ENCODE results near the gene NQO2. TPM values are rescaled to one million over a fixed set of nuclear protein-coding genes. Genes with fewer than 3 reads are reported as not detected.

Gene NQO2
- total RNA-seq, 1 donor from 2014 or later: 5.7 TPM

- H3K27me3 ChIP-seq (ENCODE audit: control insufficient read depth in 3 of 3, insufficient read depth in 3 of 3, low read length in 3 of 3): no peaks in the 10 kb centered on the region
- H3K4me1 ChIP-seq (ENCODE audit: control insufficient read depth in 3 of 3, insufficient read depth in 3 of 3, low read length in 3 of 3): peaks cover 0 to 3% (median 0%) of the 10 kb centered on the region in 3 donors
- H3K36me3 ChIP-seq (ENCODE audit: control insufficient read depth in 3 of 3, insufficient read depth in 3 of 3, low read length in 3 of 3): no peaks in the 10 kb centered on the region
- no peak overlapping the region for H3K27ac ChIP-seq (ENCODE audit: low read depth, low read length)
- H3K9ac ChIP-seq (ENCODE audit: low read depth in 1 of 3, low read length in 3 of 3): no peak overlapping the region
- no peak overlapping the region for H3K4me3 ChIP-seq (ENCODE audit: low read length in 3 of 3)
- no peaks in the 10 kb centered on the region for H3K9me3 ChIP-seq (ENCODE audit: control insufficient read depth in 3 of 3, low read length in 3 of 3)
Observed at GRCh38 chr6:3032986-3033385, 33.3 kb downstream of the NQO2 start.

GRCh38 chr6:3033652-3034051 lies 34.0 kb downstream of the NQO2 start:
- peaks cover 0 to 3% (median 0%) of the 10 kb centered on the region in 3 donors for H3K4me1 ChIP-seq (ENCODE audit: control insufficient read depth in 3 of 3, insufficient read depth in 3 of 3, low read length in 3 of 3)
- no peaks in the 10 kb centered on the region for H3K9me3 ChIP-seq (ENCODE audit: control insufficient read depth in 3 of 3, low read length in 3 of 3)
- no peaks in the 10 kb centered on the region for H3K27me3 ChIP-seq (ENCODE audit: control insufficient read depth in 3 of 3, insufficient read depth in 3 of 3, low read length in 3 of 3)
- no peak overlapping the region for H3K9ac ChIP-seq (ENCODE audit: low read depth in 1 of 3, low read length in 3 of 3)
- no peaks in the 10 kb centered on the region for H3K36me3 ChIP-seq (ENCODE audit: control insufficient read depth in 3 of 3, insufficient read depth in 3 of 3, low read length in 3 of 3)
- H3K27ac ChIP-seq (ENCODE audit: low read depth, low read length): no peak overlapping the region
- H3K4me3 ChIP-seq (ENCODE audit: low read length in 3 of 3): no peak overlapping the region

GRCh38 chr6:3035397-3035796 lies 35.7 kb downstream of the NQO2 start:
- Histone ChIP-seq H3K36me3 (ENCODE audit: control insufficient read depth in 3 of 3, insufficient read depth in 3 of 3, low read length in 3 of 3) (no peaks in the 10 kb centered on the region), H3K27ac (ENCODE audit: low read depth, low read length) (no peak overlapping the region), H3K27me3 (ENCODE audit: control insufficient read depth in 3 of 3, insufficient read depth in 3 of 3, low read length in 3 of 3) (no peaks in the 10 kb centered on the region), H3K9me3 (ENCODE audit: control insufficient read depth in 3 of 3, low read length in 3 of 3) (no peaks in the 10 kb centered on the region), H3K9ac (ENCODE audit: low read depth in 1 of 3, low read length in 3 of 3) (no peak overlapping the region), H3K4me3 (ENCODE audit: low read length in 3 of 3) (no peak overlapping the region), H3K4me1 (ENCODE audit: control insufficient read depth in 3 of 3, insufficient read depth in 3 of 3, low read length in 3 of 3) (peaks cover 0 to 3% (median 0%) of the 10 kb centered on the region in 3 donors)

GRCh38 chr6:3036861-3037637 lies 37.4 kb downstream of the NQO2 start:
- Histone ChIP-seq H3K4me3 (ENCODE audit: low read length in 3 of 3) (no peak overlapping the region), H3K4me1 (ENCODE audit: control insufficient read depth in 3 of 3, insufficient read depth in 3 of 3, low read length in 3 of 3) (peaks cover 2 to 9% (median 8%) of the 10 kb centered on the region in 3 donors), H3K27me3 (ENCODE audit: control insufficient read depth in 3 of 3, insufficient read depth in 3 of 3, low read length in 3 of 3) (no peaks in the 10 kb centered on the region), H3K9ac (ENCODE audit: low read depth in 1 of 3, low read length in 3 of 3) (no peak overlapping the region), H3K9me3 (ENCODE audit: control insufficient read depth in 3 of 3, low read length in 3 of 3) (no peaks in the 10 kb centered on the region), H3K36me3 (ENCODE audit: control insufficient read depth in 3 of 3, insufficient read depth in 3 of 3, low read length in 3 of 3) (no peaks in the 10 kb centered on the region), H3K27ac (ENCODE audit: low read depth, low read length) (no peak overlapping the region)

GRCh38 chr6:3037638-3038365 lies 38.1 kb downstream of the NQO2 start:
- no peaks in the 10 kb centered on the region for H3K27me3 ChIP-seq (ENCODE audit: control insufficient read depth in 3 of 3, insufficient read depth in 3 of 3, low read length in 3 of 3)
- no peaks in the 10 kb centered on the region for H3K36me3 ChIP-seq (ENCODE audit: control insufficient read depth in 3 of 3, insufficient read depth in 3 of 3, low read length in 3 of 3)

GRCh38 chr6:3039384-3039783 lies 39.7 kb downstream of the NQO2 start:
- H3K4me3 ChIP-seq (ENCODE audit: low read length in 3 of 3): no peak overlapping the region
- no peak overlapping the region for H3K27ac ChIP-seq (ENCODE audit: low read depth, low read length)
- H3K4me1 ChIP-seq (ENCODE audit: control insufficient read depth in 3 of 3, insufficient read depth in 3 of 3, low read length in 3 of 3): peaks cover 2 to 9% (median 5%) of the 10 kb centered on the region in 3 donors
- no peaks in the 10 kb centered on the region for H3K9me3 ChIP-seq (ENCODE audit: control insufficient read depth in 3 of 3, low read length in 3 of 3)
- no peaks in the 10 kb centered on the region for H3K36me3 ChIP-seq (ENCODE audit: control insufficient read depth in 3 of 3, insufficient read depth in 3 of 3, low read length in 3 of 3)
- H3K27me3 ChIP-seq (ENCODE audit: control insufficient read depth in 3 of 3, insufficient read depth in 3 of 3, low read length in 3 of 3): no peaks in the 10 kb centered on the region
- no peak overlapping the region for H3K9ac ChIP-seq (ENCODE audit: low read depth in 1 of 3, low read length in 3 of 3)

More at GRCh38 chr6:3037638-3038365, 38.1 kb downstream of the NQO2 start:
- no peaks in the 10 kb centered on the region for H3K9me3 ChIP-seq (ENCODE audit: control insufficient read depth in 3 of 3, low read length in 3 of 3)
- H3K4me1 ChIP-seq (ENCODE audit: control insufficient read depth in 3 of 3, insufficient read depth in 3 of 3, low read length in 3 of 3): peaks cover 2 to 9% (median 5%) of the 10 kb centered on the region in 3 donors
- no peak overlapping the region for H3K4me3 ChIP-seq (ENCODE audit: low read length in 3 of 3)
- no peak overlapping the region for H3K9ac ChIP-seq (ENCODE audit: low read depth in 1 of 3, low read length in 3 of 3)
- no peak overlapping the region for H3K27ac ChIP-seq (ENCODE audit: low read depth, low read length)

GRCh38 chr6:3041147-3041546 lies 41.5 kb downstream of the NQO2 start:
- Histone ChIP-seq H3K9ac (ENCODE audit: low read depth in 1 of 3, low read length in 3 of 3) (no peak overlapping the region), H3K27ac (ENCODE audit: low read depth, low read length) (no peak overlapping the region), H3K9me3 (ENCODE audit: control insufficient read depth in 3 of 3, low read length in 3 of 3) (no peaks in the 10 kb centered on the region), H3K36me3 (ENCODE audit: control insufficient read depth in 3 of 3, insufficient read depth in 3 of 3, low read length in 3 of 3) (no peaks in the 10 kb centered on the region), H3K27me3 (ENCODE audit: control insufficient read depth in 3 of 3, insufficient read depth in 3 of 3, low read length in 3 of 3) (no peaks in the 10 kb centered on the region), H3K4me1 (ENCODE audit: control insufficient read depth in 3 of 3, insufficient read depth in 3 of 3, low read length in 3 of 3) (peaks cover 2 to 9% (median 5%) of the 10 kb centered on the region in 3 donors), H3K4me3 (ENCODE audit: low read length in 3 of 3) (no peak overlapping the region)

- H3K9me3 ChIP-seq (ENCODE audit: control insufficient read depth in 3 of 3, low read length in 3 of 3): no peaks in the 10 kb centered on the region
- no peaks in the 10 kb centered on the region for H3K36me3 ChIP-seq (ENCODE audit: control insufficient read depth in 3 of 3, insufficient read depth in 3 of 3, low read length in 3 of 3)
- H3K27me3 ChIP-seq (ENCODE audit: control insufficient read depth in 3 of 3, insufficient read depth in 3 of 3, low read length in 3 of 3): no peaks in the 10 kb centered on the region
- H3K9ac ChIP-seq (ENCODE audit: low read depth in 1 of 3, low read length in 3 of 3): no peak overlapping the region
- no peak overlapping the region for H3K4me3 ChIP-seq (ENCODE audit: low read length in 3 of 3)
- no peak overlapping the region for H3K27ac ChIP-seq (ENCODE audit: low read depth, low read length)
- H3K4me1 ChIP-seq (ENCODE audit: control insufficient read depth in 3 of 3, insufficient read depth in 3 of 3, low read length in 3 of 3): peaks cover 2 to 9% (median 5%) of the 10 kb centered on the region in 3 donors
Observed at GRCh38 chr6:3041606-3042005, 41.9 kb downstream of the NQO2 start.

- H3K27me3 ChIP-seq (ENCODE audit: control insufficient read depth in 3 of 3, insufficient read depth in 3 of 3, low read length in 3 of 3): no peaks in the 10 kb centered on the region
- H3K27ac ChIP-seq (ENCODE audit: low read depth, low read length): no peak overlapping the region
- H3K4me1 ChIP-seq (ENCODE audit: control insufficient read depth in 3 of 3, insufficient read depth in 3 of 3, low read length in 3 of 3): peaks cover 2 to 9% (median 5%) of the 10 kb centered on the region in 3 donors
- no peak overlapping the region for H3K4me3 ChIP-seq (ENCODE audit: low read length in 3 of 3)
- H3K36me3 ChIP-seq (ENCODE audit: control insufficient read depth in 3 of 3, insufficient read depth in 3 of 3, low read length in 3 of 3): no peaks in the 10 kb centered on the region
- H3K9me3 ChIP-seq (ENCODE audit: control insufficient read depth in 3 of 3, low read length in 3 of 3): no peaks in the 10 kb centered on the region
- no peak overlapping the region for H3K9ac ChIP-seq (ENCODE audit: low read depth in 1 of 3, low read length in 3 of 3)
Observed at GRCh38 chr6:3045369-3045768, 45.7 kb downstream of the NQO2 start.

GRCh38 chr6:3045777-3046176 lies 46.1 kb downstream of the NQO2 start:
- no peak overlapping the region for H3K9ac ChIP-seq (ENCODE audit: low read depth in 1 of 3, low read length in 3 of 3)
- no peaks in the 10 kb centered on the region for H3K27me3 ChIP-seq (ENCODE audit: control insufficient read depth in 3 of 3, insufficient read depth in 3 of 3, low read length in 3 of 3)
- H3K4me3 ChIP-seq (ENCODE audit: low read length in 3 of 3): no peak overlapping the region
- H3K4me1 ChIP-seq (ENCODE audit: control insufficient read depth in 3 of 3, insufficient read depth in 3 of 3, low read length in 3 of 3): peaks cover 2 to 9% (median 5%) of the 10 kb centered on the region in 3 donors
- no peaks in the 10 kb centered on the region for H3K9me3 ChIP-seq (ENCODE audit: control insufficient read depth in 3 of 3, low read length in 3 of 3)
- no peak overlapping the region for H3K27ac ChIP-seq (ENCODE audit: low read depth, low read length)
- H3K36me3 ChIP-seq (ENCODE audit: control insufficient read depth in 3 of 3, insufficient read depth in 3 of 3, low read length in 3 of 3): no peaks in the 10 kb centered on the region

Measured in skeletal muscle tissue (tissue), 4 donors.